Stimulated activated CD4-positive, alpha-beta T cell treated with anti-CD3 and anti-CD28 coated beads, Interleukin-15, amount 100 ng/mL, for 1 hour (primary cell): ENCODE data around the gene ZNRF2.
"Not testable (repeated sequence)": the region's sequence is repeated elsewhere in the genome, so short reads cannot be mapped to it uniquely, and the experiment has no call there.

ENCODE experiments used
- DNase-seq, 2 donors: peaks; one replicate each; pipeline ENCODE4 v3.0.0-alpha.2; 2020; ENCODE audit warnings: low read depth in 1 of 2, low spot score in 1 of 2

The ZNRF2 gene

DNA sequence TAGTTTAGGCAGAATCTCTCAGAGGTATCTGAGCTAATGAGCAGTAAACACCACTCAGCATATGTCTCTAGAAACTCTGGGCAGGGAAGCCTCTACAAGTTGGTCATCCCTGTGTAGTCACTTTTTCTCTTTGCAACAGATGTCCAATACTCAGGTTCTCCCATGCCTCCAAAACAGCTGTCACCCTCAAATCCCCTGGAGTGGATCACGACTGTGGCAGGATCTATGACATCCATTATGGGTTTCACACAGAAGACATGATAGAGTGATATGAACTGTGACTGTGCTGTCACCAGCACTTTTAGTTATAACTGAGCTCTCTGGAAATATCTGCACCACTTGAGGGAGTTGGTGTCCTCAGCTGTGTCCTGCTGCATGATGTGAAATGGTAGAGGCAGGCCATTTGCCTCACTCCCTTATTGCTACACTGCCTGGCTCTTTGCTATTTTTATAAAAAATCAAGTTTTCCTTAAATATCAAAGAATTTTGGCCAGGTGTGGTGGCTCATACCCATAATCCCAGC is 24.1 kb upstream of the ZNRF2 start:
- no peak for DNase-seq

DNA sequence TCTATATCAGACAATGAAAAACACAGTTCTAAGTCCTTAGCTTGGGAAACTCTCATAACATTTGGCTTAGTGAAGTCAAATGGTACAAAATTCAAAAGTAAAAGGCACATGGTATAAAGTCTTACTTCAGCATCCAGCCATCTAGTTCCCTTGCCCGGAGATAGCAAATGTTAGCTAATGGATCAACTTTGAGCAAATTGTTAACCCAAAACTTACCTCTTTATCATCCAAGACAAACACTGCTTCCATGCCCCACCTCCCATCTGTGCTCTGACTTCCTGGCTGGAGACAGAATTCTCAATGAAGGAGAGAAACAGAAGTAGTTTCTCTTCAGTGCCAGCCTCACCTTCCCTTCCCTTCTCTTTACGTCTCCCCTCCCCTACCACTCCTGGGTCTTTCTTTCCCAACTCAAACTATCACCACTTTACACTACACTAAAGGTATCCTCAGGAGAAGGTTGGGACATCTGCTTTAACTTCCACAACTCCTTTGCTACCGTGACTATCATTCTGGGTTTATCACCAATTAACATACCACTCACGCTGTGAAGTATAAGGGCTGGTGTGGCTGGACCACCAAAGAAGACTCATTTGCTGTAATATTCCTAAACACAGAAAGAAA is 21.2 kb upstream of the ZNRF2 start:
- DNase-seq = no peak

DNA sequence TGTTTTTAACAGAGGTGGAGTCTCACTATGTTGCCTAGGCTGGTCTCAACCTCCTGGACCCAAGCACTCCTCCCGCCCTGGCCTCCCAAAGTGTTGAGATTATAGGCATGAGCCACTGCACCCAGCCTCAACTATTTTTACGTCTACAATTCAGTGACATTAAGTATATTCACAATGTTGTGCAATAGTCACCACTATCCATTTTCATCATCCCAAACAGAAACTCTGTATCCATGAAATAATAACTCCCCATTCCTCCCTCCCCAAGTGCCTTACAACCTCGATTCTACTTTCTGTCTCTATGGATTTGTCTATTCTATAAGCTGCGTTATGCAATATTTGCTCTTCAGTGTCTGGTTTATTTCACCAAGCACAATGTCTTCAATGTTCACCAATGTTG is 20.3 kb upstream of the ZNRF2 start:
- no peak for DNase-seq

DNA sequence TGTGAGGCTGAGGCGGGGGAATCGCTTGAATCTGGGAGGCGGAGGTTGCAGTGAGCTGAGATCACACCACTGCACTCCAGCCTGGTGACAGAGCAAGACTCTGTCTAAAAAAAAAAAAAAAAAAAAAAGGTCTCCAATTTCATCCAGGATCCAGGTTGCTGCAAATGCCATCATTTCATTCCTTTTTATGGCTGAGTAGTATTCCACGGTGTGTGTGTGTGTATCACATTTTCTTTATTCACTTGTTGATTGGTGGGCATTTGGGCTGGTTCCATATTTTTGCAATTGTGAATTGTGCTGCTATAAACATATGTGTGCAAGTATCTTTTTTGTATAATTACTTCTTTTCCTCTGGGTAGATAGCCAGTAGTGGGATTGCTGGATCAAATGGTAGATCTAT is 19.2 kb upstream of the ZNRF2 start:
- not testable (repeated sequence) for DNase-seq

DNA sequence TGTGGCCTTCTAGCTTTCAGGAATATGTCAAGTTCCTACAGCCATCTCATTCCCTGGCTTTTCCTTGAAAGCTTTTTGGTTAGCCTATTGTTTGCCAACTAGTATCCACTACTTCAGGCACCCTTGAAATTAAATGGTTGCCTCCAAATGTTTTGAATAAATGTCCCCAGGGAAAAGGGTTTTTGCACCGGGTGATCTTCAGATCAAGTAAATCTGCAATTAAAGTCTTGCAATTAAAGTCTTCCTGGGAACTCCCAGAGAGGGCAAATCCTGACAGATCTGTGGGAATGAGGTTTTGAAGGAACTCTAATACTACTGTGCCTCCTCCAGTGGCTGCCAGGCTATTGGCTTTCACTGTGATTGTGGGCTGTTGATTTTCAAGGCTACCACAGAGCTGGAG is 17.7 kb upstream of the ZNRF2 start:
- no peak for DNase-seq

DNA sequence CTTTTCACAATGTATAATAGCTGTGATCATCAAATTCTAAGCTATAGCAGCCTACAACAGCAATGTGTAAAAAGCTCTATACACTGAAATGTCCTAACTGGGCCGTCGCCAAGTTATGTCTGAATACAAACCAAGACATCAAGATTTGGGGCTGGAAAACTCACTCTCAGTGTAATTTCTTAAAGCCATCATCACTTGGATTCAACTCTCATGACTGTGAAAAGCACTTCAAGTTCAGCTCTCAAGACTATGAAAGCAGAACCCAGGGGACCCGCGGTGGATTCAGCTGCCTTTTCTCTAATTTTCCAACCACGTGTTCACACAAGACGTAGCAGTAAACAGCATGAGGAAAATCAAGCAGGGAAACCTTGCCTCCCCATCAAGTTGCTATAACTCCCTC is 15.8 kb upstream of the ZNRF2 start:
- no peak for DNase-seq

DNA sequence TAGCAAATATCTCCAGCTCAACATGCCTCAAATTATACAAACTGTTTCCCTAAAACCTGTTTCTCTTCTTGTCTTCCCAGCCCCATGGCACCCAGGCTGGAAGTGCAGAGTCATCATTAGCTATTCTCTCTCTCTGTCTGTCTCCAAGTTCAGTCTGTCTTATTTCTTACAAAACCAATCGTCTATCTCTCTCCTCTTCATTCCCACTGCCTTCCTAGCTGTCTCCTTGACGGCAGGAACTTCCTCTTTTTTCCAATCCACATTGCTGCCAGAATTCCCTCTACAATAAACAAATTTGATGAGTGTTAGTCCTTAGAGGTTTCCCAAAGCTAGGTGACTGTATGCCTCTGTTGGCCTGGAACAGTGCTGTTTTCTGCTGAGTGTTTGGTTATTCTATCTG is 14.9 kb upstream of the ZNRF2 start:
- DNase-seq = no peak

DNA sequence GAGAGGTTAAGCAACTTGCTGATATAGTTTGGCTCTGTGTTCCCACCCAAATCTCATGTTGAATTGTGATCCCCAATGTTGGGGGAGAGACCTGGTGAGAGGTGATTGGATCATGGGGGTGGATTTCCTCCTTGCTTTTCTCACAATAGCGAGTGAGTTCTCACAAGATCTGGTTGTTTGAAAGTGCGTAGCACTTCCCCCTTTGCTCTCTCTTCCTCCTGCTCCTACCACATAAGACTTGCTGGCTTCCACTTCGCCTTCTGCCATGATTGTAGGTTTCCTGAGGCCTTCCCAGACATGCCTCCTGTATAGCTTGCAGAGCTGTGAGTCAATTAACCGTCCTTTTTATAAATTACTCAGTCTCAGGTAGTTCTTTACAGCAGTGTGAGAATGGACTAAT is 13.5 kb upstream of the ZNRF2 start:
- DNase-seq = no peak

DNA sequence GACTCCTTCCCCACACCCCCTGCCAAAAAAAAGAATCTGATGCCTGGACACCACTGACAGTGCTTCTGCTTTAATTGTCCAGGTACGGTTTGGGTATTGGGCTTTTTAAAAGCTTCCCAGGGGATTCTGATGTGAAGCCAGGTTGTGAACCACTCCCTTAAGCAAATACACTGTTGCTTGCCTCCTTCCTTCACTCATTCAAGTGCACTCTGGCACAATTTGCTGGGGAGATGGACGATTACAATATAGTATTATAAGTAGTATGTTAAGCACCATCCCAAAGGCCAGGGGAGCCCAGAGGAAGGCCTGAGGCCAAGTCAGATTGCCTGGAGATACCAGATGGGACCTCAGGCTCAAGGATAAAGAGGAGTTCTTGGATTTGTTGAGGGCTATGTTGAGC is 12.3 kb upstream of the ZNRF2 start:
- DNase-seq = no peak

DNA sequence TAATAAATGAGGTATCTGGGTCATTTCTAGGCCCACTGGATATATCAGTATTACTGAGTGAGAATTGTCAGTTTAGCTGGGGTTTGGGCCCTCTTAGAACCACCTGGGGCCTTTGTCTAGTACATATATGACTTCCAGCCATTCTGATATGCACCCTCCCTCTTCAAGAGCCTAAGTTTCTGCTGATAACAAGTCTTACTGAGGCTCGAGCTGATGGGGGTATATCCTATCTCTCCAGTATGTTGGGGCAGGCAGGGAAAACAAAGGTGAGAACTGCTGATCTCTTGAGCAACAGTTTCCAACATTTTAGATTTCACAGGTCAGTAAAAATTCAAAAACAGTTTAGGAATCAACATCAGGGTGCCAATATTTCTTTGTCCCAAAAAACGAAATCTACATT is 10.8 kb upstream of the ZNRF2 start:
- DNase-seq = no peak

DNA sequence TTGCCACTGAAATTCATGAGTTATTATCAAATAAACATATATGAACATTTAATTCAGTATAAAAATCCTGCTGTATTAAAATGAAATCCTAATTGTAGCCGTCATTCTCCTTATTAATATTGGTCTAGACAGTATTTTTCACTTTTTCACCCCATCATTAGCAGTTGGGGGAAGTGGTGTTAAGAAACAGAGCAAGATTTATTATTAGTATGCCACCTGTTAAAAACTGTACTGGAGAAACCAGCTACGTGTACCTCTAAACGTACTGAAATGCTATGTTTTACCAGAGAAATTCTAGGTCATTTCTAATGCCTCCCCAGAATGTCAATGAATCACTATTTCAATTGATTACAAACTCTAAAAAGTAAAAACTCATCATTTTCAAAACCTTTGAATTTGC is 9.8 kb upstream of the ZNRF2 start:
- no peak for DNase-seq

DNA sequence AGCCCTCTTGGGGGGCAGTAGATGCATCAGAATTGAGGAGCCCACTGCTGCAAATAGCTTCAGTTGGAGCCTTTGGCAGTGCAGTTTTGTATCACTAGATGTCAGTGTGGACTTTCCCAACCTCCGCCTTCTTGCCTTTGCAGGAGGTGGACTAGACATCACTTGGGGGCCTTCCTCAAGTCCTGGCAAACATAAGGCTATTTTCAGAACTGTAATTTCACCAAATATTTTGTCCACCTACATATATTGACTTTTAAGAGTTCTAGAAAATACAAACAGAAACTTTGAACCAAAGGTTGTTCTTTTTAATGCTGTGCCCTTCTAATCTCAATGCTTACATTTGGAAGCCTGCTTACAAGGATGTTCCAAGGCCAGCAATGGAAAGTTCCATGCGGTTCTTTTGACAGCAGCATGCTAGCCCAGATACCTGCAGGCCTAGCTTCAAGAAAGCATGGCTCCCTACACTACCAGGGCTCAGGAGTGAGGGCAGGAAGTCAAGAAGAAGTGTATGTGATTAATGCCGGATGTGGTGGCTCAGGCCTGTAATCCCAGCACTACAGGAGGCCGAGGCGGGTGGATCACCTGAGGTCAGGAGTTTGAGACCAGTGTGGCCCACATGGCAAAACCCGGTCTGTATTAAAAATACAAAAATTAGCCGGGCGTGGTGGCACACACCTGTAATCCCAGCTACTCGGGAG is 8.0 kb upstream of the ZNRF2 start:
- peak; percentile 7 to 8 for DNase-seq

DNA sequence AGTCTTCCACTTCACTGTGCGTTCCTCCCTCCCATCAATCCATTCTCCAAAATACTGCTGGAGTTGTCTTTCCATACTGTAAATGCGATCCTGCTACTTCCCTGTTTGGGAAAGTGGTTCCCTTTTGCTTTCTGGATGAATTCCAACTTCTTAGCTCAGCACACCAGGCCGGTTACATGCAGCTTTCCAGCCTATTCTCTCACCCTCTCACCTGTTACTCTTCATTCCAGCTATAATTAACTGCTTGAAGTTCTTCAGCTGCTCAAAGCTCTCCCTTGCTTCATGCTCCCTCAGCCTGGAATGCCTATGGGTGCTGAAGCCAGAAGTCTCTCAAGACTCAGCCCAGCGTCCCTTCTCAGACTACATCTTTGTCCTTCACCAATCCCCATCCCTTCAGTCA is 6.0 kb upstream of the ZNRF2 start:
- DNase-seq = no peak

DNA sequence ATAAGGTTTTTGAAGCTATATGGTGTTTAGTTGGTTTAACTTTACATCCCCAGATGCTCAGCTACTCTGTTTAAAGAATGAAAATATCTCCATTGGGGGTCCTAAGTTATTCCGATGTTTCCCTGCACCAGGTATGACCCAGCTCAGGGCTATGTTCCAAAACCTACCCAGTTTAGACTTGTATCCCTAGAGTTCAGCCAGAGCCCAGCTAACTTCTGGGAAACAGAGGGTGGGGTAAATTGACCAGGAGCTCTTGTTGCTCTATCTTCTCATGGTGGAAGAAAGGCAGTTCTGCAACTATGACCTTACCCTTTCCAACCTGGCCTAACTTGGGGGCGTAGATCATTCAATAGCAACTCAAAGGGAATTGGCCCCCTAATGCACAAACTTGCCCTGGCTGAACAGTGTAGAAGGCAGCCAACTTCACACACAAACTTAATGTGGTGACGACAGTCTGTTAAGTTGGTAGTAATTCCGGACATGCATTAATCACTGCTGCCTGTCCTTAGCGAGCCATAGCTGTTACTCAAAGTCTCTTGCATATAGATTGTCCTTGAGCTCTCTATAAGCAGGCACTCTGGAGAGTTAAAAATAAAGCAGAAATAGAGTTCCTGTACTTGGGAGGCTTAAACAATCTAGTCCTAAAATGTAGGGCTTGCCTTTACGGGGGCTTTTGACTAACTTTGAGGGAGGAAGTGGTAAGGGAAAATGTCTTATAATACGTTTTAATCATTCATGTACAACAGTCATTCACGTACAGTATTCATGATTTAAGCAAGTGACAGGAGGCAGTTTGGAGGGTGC is 5.3 kb upstream of the ZNRF2 start:
- DNase-seq = no peak

DNA sequence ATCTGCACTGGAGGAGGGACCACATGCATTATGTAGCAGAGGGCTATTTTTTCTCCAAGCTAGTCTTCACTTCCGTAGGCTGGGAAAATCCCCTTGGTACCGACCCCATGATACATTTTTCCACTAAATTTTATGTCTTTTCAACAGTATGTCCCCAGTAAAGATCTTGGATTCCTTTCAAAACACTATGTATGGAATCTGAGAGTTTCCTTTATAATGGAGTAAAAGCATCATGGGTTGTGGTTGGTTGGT is 4.8 kb upstream of the ZNRF2 start:
- no peak for DNase-seq

DNA sequence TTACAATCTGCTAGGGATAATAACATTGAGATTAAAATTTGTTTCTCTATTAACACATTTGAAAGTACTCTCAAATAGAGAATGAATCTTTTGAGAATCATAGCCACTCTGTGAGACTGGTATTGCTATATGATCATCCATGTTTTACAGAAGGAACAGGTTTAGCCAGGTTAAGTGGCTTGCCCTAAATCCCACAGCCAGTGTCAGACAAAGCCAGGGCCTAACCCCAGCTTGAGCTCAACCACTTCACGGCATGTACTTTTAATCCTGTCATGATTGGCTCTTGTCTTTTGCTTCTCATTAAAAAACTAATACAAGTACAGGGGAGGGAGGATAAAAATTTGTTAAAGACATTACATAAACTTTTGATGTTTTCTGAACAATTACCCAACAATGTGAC is 3.8 kb upstream of the ZNRF2 start:
- DNase-seq = no peak

DNA sequence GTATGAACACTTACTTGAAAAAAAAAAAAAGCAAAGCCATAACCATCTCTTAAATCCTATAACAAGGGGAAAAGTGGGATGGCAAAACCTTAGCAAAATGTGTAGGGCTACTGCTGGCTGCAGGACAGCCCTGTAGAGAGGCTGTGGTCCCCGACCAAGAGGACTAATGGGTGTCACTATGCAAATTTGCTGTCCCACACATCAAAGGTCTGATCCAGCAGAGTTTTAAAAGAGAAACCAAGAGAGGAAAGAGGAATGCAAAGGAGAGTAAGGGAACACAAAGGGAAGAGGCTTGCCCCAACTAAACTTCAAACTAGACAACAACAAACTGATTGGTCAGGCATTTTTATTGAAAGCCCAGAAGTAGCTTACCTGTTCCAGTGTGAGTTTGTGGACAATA is 3.1 kb upstream of the ZNRF2 start:
- no peak for DNase-seq

DNA sequence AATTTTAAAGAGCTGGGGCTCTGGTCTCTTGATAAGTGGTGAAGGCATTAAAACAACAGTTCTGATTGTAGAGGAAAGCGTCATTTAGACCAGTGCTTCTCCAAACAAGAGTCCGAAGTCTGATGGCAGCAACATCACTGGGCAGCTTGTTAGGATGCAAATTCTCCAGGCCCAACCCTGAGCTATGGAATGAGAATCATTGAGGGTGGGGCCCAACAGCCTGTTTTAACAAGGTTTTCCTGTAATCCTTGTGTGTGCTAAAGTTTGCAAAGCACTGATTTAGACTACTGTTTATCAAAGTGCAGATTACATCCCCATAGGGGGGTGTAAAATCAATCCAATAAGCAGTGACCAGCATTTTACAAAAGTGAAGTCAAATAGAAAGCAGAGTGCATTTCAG is 2.6 kb upstream of the ZNRF2 start:
- no peak for DNase-seq

DNA sequence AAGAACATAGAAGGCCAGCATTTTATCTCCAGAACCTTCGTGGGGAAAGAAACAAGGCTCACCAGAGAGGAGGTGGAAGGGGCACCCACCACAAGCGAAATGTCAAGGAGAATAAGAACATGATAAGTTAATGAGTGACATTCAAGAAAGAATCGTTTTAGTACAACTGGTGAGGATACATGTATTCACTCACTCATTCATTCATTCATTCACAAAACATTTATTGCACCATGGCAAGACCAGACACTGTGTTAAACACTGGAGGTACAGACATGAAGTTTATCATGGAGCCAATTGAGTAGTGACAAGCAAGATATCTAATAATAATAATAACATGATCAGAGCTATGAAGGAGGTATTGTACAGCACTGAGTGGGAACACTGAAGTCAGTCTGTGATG is 1.7 kb upstream of the ZNRF2 start:
- no peak for DNase-seq

DNA sequence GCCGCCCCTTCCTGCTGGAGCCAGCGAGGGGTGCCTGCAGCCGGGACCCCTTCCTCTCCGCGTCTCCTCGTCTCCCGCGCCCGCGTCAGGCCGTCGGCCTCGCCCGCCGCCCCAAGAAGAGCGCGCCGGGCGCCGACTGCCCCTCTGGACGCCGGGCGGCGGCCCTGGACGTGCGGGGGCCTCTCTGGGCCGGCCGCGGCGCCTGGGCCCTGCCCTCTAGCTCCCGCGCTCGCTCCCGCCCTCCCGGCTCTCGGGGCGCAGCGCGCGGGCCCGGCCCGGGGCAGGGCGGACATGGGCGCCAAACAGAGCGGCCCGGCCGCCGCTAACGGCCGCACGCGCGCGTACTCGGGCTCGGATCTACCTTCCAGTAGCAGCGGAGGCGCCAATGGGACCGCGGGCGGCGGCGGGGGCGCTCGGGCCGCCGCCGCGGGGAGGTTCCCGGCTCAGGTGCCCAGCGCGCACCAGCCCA is 704 bp downstream of the ZNRF2 start:
- peak; percentile 16 to 30 for DNase-seq

DNA sequence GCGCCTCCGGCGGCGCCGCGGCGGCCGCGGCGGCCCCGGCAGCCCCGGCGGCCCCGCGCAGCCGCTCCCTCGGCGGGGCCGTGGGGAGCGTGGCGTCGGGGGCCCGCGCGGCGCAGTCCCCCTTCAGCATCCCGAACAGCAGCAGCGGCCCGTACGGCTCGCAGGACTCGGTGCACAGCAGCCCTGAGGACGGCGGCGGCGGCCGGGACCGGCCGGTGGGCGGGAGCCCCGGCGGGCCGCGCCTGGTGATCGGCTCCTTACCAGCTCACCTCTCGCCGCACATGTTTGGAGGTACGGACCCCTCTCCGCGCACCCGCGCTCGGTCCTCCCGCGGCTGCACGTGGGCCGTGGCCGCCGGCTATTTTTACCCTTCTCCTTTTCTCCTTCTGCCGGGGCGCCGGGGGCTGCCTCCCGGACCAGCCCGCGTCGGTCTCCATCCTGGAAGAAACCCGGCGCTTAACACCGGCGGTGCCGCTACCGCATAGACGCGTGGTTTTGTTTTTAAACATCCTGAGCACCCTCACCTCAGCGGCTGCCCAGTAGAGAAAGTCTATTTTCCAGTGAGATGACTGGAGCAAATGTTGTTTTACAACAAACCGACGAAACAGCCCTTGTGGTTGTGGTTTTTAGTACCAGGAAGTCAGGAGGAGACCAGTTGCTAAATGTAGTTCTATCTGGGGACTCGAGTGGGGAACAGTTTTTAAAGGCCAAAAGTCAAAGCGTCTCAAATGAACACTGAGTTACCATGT is 1.3 kb downstream of the ZNRF2 start:
- DNase-seq = peak; percentile 3 to 27

DNA sequence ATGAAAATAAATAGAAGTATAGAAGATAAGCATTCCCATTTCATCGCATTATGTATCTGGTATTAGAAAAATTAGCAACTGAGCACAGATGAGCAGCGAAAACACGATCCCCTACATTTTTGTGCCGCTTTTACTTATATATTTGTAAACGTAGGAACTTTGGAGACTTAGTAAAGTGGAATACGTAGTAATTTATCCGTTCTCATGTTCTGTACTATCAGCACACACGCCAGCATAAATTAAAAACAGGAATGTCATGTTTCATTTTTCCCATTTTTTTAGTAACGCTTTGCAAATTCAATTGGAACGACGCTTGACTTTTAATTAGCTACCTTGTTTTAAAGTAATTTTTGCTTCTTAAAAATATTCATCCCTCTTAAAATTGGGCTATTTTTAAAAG is 2.4 kb downstream of the ZNRF2 start:
- DNase-seq = no peak
